GM12878 (cell line): ENCODE data around the gene DOCK1. TPM values are rescaled to one million over a fixed set of nuclear protein-coding genes. Genes with fewer than 3 reads are reported as not detected.

Source experiments
- ATAC-seq: fragments of 200-7000 bp; cut with Tn5 transposase; 3 replicates; pipeline ENCODE4 v1.9.1; 2020; ENCODE audit warnings: mild to moderate bottlenecking, moderate library complexity
- BruUV-seq: library from RNA; stranded (reverse); fragments of 400-500 nt; replicated peaks from 2 replicates; lab custom pipeline; 2021; lab: Mats Ljungman, UMichigan
- CTCF ChIA-PET: fragments of 300-600 bp; sonication (Branson Sonifier 250); formaldehyde crosslinking; extraction: SDS; loops from one replicate; lab custom pipeline; 2021; ENCODE audit warnings: inconsistent platforms; lab: Yijun Ruan, JAX
- POLR2A ChIA-PET: fragments of 350-600 bp; formaldehyde crosslinking; extraction: SDS; loops from one replicate; lab custom pipeline; 2021; ENCODE audit warnings: inconsistent platforms; lab: Charles Lee
- RAD21 ChIA-PET: fragments of 300-600 bp; sonication (Branson Sonifier 250); formaldehyde crosslinking; loops from one replicate; lab custom pipeline; 2023; ENCODE audit warnings: antibody characterized with exemption; ENCODE audit not compliant: unreplicated experiment; lab: Charles Lee
- SMC1A ChIA-PET: fragments of 300-600 bp; sonication (Branson Sonifier 250); formaldehyde crosslinking; loops from one replicate; lab custom pipeline; 2023; ENCODE audit not compliant: unreplicated experiment, uncharacterized antibody; lab: Charles Lee
- DNase-seq: peaks from one replicate; pipeline ENCODE4 v3.0.0-alpha.2; 2011; ENCODE audit warnings: low read depth, low spot score
- FAIRE-seq: peaks from 3 replicates; lab custom pipeline; 2011; peaks lifted over from hg19 to GRCh38; lab: Jason Lieb, UNC
- H2AFZ ChIP-seq: 2 replicates; pipeline ENCODE4 v1.6.0; 2011; ENCODE audit warnings: low read depth, low read length, control low read depth; ENCODE audit not compliant: control insufficient read depth
- H3K27ac ChIP-seq: 2 replicates; pipeline ENCODE4 v1.5.1; 2011; ENCODE audit warnings: control low read depth; ENCODE audit not compliant: control insufficient read depth, insufficient read depth
- H3K27me3 ChIP-seq, 2 experiments: replicated peaks in 1 of 2; 2 replicates each; pipeline versions ENCODE4 v1.6.0 to v1.6.1; 2011; ENCODE audit warnings: low read length in 1 of 2; ENCODE audit not compliant: control insufficient read depth in 2 of 2, insufficient read depth in 2 of 2
- H3K36me3 ChIP-seq, 2 experiments: 2 replicates each; pipeline ENCODE4 v1.5.1; 2011; ENCODE audit warnings: low read length in 1 of 2; ENCODE audit not compliant: control insufficient read depth in 2 of 2, insufficient read depth in 2 of 2
- H3K4me1 ChIP-seq: 2 replicates; pipeline ENCODE4 v1.6.1; 2011; ENCODE audit warnings: mild to moderate bottlenecking, low read length, moderate library complexity, mixed read lengths; ENCODE audit not compliant: control insufficient read depth, insufficient read depth
- H3K4me2 ChIP-seq: 2 replicates; pipeline ENCODE4 v1.6.0; 2011; ENCODE audit warnings: control low read depth; ENCODE audit not compliant: control insufficient read depth, insufficient read depth
- H3K4me3 ChIP-seq: fragments of 200-600 bp; sonication (generic); 2 replicates; pipeline ENCODE4 v1.5.1; 2016
- H3K79me2 ChIP-seq: 2 replicates; pipeline ENCODE4 v1.6.0; 2011; ENCODE audit warnings: low read length; ENCODE audit not compliant: control insufficient read depth, insufficient read depth
- H3K9ac ChIP-seq: 2 replicates; pipeline ENCODE4 v1.8.0; 2011; ENCODE audit warnings: low read length, control low read depth, mixed read lengths; ENCODE audit not compliant: control insufficient read depth, insufficient read depth
- H3K9me3 ChIP-seq: replicated peaks from 3 replicates; pipeline ENCODE4 v1.5.1; 2011; ENCODE audit warnings: mild to moderate bottlenecking, low read length; ENCODE audit not compliant: control insufficient read depth, insufficient read depth
- H4K20me1 ChIP-seq: 2 replicates; pipeline ENCODE4 v1.6.0; 2011; ENCODE audit not compliant: control insufficient read depth, insufficient read depth
- EZH2 ChIP-seq: IDR thresholded peaks from 2 replicates; pipeline ENCODE4 v1.6.1; 2012; ENCODE audit warnings: low read depth, mild to moderate bottlenecking, control low read depth, inconsistent platforms, low read length, borderline replicate concordance; ENCODE audit not compliant: control insufficient read depth
- IKZF1 ChIP-seq: fragments of 450-650 bp; conservative IDR thresholded peaks from 2 replicates; pipeline ENCODE4 v1.6.1; 2017; ENCODE audit warnings: antibody characterized with exemption, mild to moderate bottlenecking
- IKZF2 ChIP-seq, 2 experiments: fragments of 450-650 bp; IDR thresholded peaks; 2 replicates each; pipeline ENCODE4 v1.6.1; 2017; ENCODE audit warnings: mild to moderate bottlenecking in 2 of 2, moderate library complexity in 2 of 2
- IRF5 ChIP-seq: fragments of 450-650 bp; IDR thresholded peaks from 2 replicates; pipeline ENCODE4 v1.6.1; 2017; ENCODE audit warnings: borderline replicate concordance
- KLF5 ChIP-seq: fragments of 450-650 bp; IDR thresholded peaks from 2 replicates; pipeline ENCODE4 v1.6.1; 2014; ENCODE audit warnings: mild to moderate bottlenecking; ENCODE audit not compliant: partially characterized antibody
- LARP7 ChIP-seq: fragments of 450-650 bp; IDR thresholded peaks from 2 replicates; pipeline ENCODE4 v1.6.1; 2017; ENCODE audit warnings: mild to moderate bottlenecking
- RB1 ChIP-seq: fragments of 450-650 bp; formaldehyde crosslinking; IDR thresholded peaks from 2 replicates; pipeline ENCODE4 v1.6.1; 2017; ENCODE audit warnings: mild to moderate bottlenecking, borderline replicate concordance
- RCOR1 ChIP-seq: conservative IDR thresholded peaks from 2 replicates; pipeline ENCODE4 v1.6.1; 2012; ENCODE audit warnings: low read depth, low read length, improper control_type of control experiment
- REST ChIP-seq: IDR thresholded peaks from 2 replicates; pipeline ENCODE4 v1.6.1; 2012; ENCODE audit warnings: mild to moderate bottlenecking, low read depth, low read length
- SPI1 ChIP-seq: IDR thresholded peaks from 2 replicates; pipeline ENCODE4 v1.6.1; 2011; ENCODE audit warnings: low read depth, mild to moderate bottlenecking, low read length, moderate library complexity, borderline replicate concordance; ENCODE audit not compliant: insufficient read depth
- ZSCAN29 ChIP-seq: fragments of 450-650 bp; IDR thresholded peaks from 2 replicates; pipeline ENCODE4 v1.6.1; 2017; ENCODE audit warnings: mild to moderate bottlenecking, moderate library complexity
- WGBS: methylation state at CpG from one replicate; pipeline ENCODE4 v1.1.6; 2016; ENCODE audit warnings: low lambda C conversion rate; ENCODE audit not compliant: insufficient replicate concordance, insufficient coverage; ENCODE audit errors: missing lambda C conversion rate; 5-methylcytosine and 5-hydroxymethylcytosine counted together
- in situ Hi-C: fragments of 300-500 bp; cut with MboI; formaldehyde crosslinking; loops from 9 replicates; pipeline ENCODE4 v1.14.3; 2018; ENCODE audit warnings: mixed read lengths
- intact Hi-C: fragments of 100-400 bp; cut with micrococcal nuclease; formaldehyde crosslinking; loops from one replicate; pipeline ENCODE4 v1.14.2; 2022; ENCODE audit not compliant: unreplicated experiment
- polyA plus RNA-seq, 11 experiments: library from polyadenylated mRNA; depleted of rRNA in 4 of 11; unstranded in 6 of 11; stranded (reverse) in 5 of 11; fragments of >200 nt; fragmentation: Nextera tagmentation in 4 of 11; fragmentation: Illumina TruSeq in 1 of 11; extraction: Ambion mirVana in 4 of 11; extraction: Trizol in 1 of 11; gene quantifications; 1 replicate in 1 of 11; 2 replicates in 10 of 11; pipeline versions ENCODE4 v1.2.1 to v1.2.3, GENCODE V29; 2011 to 2016; ENCODE audit warnings: inconsistent platforms in 2 of 11, missing spikeins in 2 of 11, low read depth in 1 of 11
- total RNA-seq, 4 experiments: library from RNA; depleted of rRNA in 3 of 4; stranded (reverse); fragments of >200 nt in 3 of 4; fragmentation: Illumina TruSeq in 1 of 4; extraction: Trizol in 1 of 4; gene quantifications; 2 replicates each; pipeline versions ENCODE4 v1.2.1 to v1.2.3, GENCODE V29; 2013 to 2021

The DOCK1 gene
- total and polyA plus RNA-seq, 10 of the 15 experiments (the other 5 are each of a cell fraction or from before 2014, with no cell fraction given): 0.05 to 0.18 TPM; not detected in 8

GRCh38 chr10:127028556-127028955 is 123.3 kb downstream of the DOCK1 start (continued):
- no peak for TF ChIP-seq ZSCAN29
- TF ChIP-seq IKZF2 (IDR thresholded peaks at IDR 0.05): no peak
- TF ChIP-seq, all 136 proteins: peak for 0

DNA sequence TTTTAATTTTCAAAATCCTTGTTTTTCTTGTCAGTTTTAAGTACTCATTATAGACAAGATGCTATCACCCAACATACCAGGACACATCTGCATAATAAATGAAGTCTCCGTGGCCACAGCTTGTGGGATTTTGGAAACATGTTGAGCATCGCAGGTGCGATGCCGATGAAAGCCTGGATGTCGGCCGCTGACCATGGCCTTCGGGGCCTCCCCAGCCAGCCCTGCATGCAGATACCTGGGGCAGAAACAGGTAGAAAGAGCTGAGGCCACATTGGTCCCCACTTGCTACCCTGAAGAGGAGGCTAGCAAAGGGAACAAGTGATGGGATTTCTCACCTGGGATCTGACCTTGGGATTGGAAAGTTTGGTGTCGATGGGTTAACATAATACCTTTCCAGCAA is 123.8 kb downstream of the DOCK1 start:
- no peak overlapping the region for H2AFZ ChIP-seq
- no peak overlapping the region for H3K9ac ChIP-seq
- FAIRE-seq: no peak
- no peak for DNase-seq
- CTCF ChIA-PET: no interaction called here
- no peaks in the 10 kb centered on the region for H4K20me1 ChIP-seq
- in situ Hi-C loops: no loop called here
- H3K27me3 ChIP-seq: no peaks in the 10 kb centered on the region
- no peak for ATAC-seq
- H3K79me2 ChIP-seq: no peaks in the 10 kb centered on the region
- H3K27ac ChIP-seq: no peak overlapping the region
- no peak for TF ChIP-seq RCOR1
- TF ChIP-seq EZH2: no peak
- TF ChIP-seq KLF5: no peak
- intact Hi-C loops: no loop called here
- RAD21 ChIA-PET: no interaction called here
- H3K4me2 ChIP-seq: no peak overlapping the region
- no TSS peak for BruUV-seq
- no peaks in the 10 kb centered on the region for H3K4me1 ChIP-seq
- SMC1A ChIA-PET: no interaction called here
- no peaks in the 10 kb centered on the region for H3K36me3 ChIP-seq
- no peak overlapping the region for H3K4me3 ChIP-seq
- POLR2A ChIA-PET: no interaction called here
- no peaks in the 10 kb centered on the region for H3K9me3 ChIP-seq
- 59% methylated on average over 8 of the region's 8 CpGs for WGBS

DNA sequence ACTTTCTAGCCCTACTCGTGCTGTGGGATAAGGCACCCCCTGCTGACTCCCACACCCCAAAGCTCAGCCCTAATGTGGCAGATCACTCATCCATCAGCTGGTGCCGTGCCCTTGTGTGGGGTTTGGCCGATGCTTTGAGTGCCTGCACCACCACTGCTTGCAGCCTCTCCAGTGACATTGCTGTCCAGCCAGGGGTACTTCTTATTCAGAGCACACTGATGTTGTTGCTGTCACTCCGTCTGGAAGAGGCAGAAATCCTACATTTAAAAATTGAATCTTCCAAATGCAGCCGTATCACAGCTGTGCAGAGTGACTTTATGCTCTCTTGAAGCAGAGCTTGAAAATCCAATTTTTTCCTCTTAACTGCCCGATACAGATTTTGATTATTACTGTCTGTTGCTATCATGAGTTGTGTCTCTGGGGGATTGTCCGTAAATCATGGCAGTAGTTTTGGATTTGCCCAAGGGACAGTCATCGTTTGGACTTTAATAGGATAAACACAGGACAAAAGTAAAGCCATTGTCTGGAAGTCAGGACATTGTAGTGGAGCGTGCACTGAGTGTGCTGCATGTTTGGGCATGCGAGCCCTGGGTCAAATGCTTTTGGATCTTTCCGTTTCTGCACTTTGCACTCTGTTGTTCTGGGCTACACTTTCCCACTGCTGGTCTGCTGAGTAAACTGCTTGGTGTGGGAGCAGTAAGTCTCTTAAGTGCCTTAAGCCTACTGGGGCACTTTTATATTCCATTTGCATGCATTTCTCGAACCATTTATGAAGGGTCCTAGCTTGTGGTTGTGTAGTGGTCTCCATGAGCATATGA is 128.2 kb downstream of the DOCK1 start:
- H3K9me3 ChIP-seq: no peaks in the 10 kb centered on the region
- H3K79me2 ChIP-seq: no peaks in the 10 kb centered on the region
- H3K4me3 ChIP-seq: no peak overlapping the region
- intact Hi-C loops (no loop called here), in situ Hi-C loops (no loop called here)
- no peak for DNase-seq
- no peak overlapping the region for H3K4me2 ChIP-seq
- no peaks in the 10 kb centered on the region for H3K36me3 ChIP-seq
- no peaks in the 10 kb centered on the region for H3K4me1 ChIP-seq
- ChIA-PET SMC1A (no interaction called here), RAD21 (no interaction called here), CTCF (interaction anchor here (0.6 kb wide), 1 partner anchor 359 kb away, joined by 3 read pairs; no protein-coding TSS in a partner anchor), POLR2A (no interaction called here)
- H3K27me3 ChIP-seq: no peaks in the 10 kb centered on the region
- no peak overlapping the region for H3K27ac ChIP-seq
- 20% methylated on average over 12 of the region's 12 CpGs for WGBS
- H2AFZ ChIP-seq: no peak overlapping the region
- no peak overlapping the region for H3K9ac ChIP-seq
- no peak for ATAC-seq
- no peak for FAIRE-seq
- no TSS peak for BruUV-seq
- no peaks in the 10 kb centered on the region for H4K20me1 ChIP-seq
- TF ChIP-seq SPI1 (no peak), LARP7 (no peak), REST (no peak), IRF5 (no peak), IKZF1 (no peak), RB1 (no peak)
